ENCODE data around the gene C19orf73.

C19orf73 gene

GRCh38 chr19:49136771-49137171, 17.8 kb upstream of the C19orf73 start:
- Histone ChIP-seq H3K4me1 (ENCODE audit: low read depth, poor library complexity, severe bottlenecking) (no peaks in the 10 kb centered on the region), H4K20me1 (ENCODE audit: insufficient read depth) (no peaks in the 10 kb centered on the region), H3K27ac (no peak overlapping the region), H2AFZ (ENCODE audit: low read depth) (no peak overlapping the region), H3K36me3 (ENCODE audit: insufficient read depth) (no peaks in the 10 kb centered on the region), H3K79me2 (ENCODE audit: insufficient read depth, low read depth) (no peaks in the 10 kb centered on the region), H3K4me2 (no peak overlapping the region), H3K9ac (no peak overlapping the region), H3K4me3 (IDR thresholded peaks at IDR 0.05; ENCODE audit: insufficient read depth, low read depth, low read length) (no peak overlapping the region), H3K27me3 (ENCODE audit: insufficient read depth, low read depth) (no peaks in the 10 kb centered on the region)
- no peak for TF ChIP-seq CTCF (conservative IDR thresholded peaks at IDR 0.05; ENCODE audit: low read depth, low read length)

DNA sequence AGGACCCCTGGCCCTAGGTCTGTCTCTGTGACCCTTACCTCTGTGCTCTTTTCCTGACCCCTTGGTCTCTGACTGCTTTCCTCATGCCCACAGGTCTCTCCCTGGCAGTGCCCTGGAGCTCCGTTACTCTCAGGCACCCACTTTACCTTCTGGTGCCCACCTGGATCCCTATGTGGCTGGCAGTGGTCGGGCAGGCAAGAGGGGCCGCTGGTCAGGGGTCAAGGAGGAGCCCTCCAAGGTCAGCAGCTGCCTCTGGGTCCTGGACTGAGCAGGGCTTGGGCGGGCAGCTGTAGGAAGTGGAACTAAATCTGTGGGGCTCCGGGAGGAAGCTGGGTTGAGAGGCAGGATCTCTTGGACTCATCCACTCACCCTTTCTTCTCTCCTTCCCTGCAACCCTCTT, 16.7 kb upstream of the C19orf73 start:
- no peak overlapping the region for H2AFZ ChIP-seq (ENCODE audit: low read depth)
- no peak for TF ChIP-seq CTCF (conservative IDR thresholded peaks at IDR 0.05; ENCODE audit: low read depth, low read length)
- H3K27ac ChIP-seq, result no peak overlapping the region
- H3K4me1 ChIP-seq (ENCODE audit: low read depth, poor library complexity, severe bottlenecking), result no peaks in the 10 kb centered on the region
- H3K36me3 ChIP-seq (ENCODE audit: insufficient read depth), result no peaks in the 10 kb centered on the region
- H3K9ac ChIP-seq, result no peak overlapping the region
- no peaks in the 10 kb centered on the region for H3K27me3 ChIP-seq (ENCODE audit: insufficient read depth, low read depth)
- H3K79me2 ChIP-seq (ENCODE audit: insufficient read depth, low read depth), result no peaks in the 10 kb centered on the region
- no peak overlapping the region for H3K4me2 ChIP-seq
- H3K4me3 ChIP-seq (IDR thresholded peaks at IDR 0.05; ENCODE audit: insufficient read depth, low read depth, low read length), result no peak overlapping the region
- H4K20me1 ChIP-seq (ENCODE audit: insufficient read depth), result no peaks in the 10 kb centered on the region

DNA sequence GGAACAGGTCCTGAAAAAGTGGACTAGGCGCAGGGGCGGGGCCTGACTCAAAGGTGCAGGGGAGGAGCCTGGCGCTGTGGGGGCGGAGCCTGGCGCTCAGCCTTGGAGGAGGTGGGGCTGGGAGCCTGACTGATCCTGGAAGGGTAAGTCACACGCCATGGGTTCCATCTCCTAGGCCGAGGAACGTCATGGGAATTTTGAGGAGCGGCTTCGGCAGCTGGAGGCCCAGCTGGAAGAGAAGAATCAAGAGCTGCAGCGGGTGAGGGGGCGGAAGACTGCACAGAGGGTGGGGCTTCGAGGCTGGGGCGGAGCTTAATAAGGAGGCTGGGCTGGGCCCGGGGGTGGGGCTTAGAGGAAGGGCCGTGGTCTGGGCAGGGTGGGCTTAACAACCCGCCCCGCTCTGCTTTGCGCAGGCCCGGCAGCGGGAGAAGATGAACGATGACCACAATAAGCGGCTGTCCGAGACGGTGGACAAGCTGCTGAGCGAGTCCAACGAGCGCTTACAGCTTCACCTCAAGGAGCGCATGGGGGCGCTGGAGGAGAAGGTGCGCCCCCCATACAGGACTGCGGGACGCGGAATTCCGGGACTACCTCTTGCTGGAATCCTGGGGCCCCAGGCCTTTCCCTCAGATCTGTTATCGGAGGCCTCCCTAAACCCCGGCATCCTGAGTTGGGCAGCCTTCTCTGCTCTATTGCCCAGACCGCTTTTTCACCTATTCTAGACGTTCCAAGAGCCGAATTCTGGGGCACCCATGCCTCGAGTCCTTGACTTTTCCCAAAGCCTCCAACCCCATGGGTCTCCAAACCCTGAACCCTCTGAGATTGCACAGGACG, 14.9 kb upstream of the C19orf73 start:
- H3K4me2 ChIP-seq, result no peak overlapping the region
- H3K4me1 ChIP-seq (ENCODE audit: low read depth, poor library complexity, severe bottlenecking), result peaks cover 8% of the 10 kb centered on the region
- TF ChIP-seq CTCF (conservative IDR thresholded peaks at IDR 0.05; ENCODE audit: low read depth, low read length), result no peak
- H3K36me3 ChIP-seq (ENCODE audit: insufficient read depth), result no peaks in the 10 kb centered on the region
- no peaks in the 10 kb centered on the region; the same call in 1 of the 2 replicates for H3K79me2 ChIP-seq (ENCODE audit: insufficient read depth, low read depth)
- H3K27me3 ChIP-seq (ENCODE audit: insufficient read depth, low read depth), result no peaks in the 10 kb centered on the region
- no peak overlapping the region for H3K27ac ChIP-seq
- H2AFZ ChIP-seq (ENCODE audit: low read depth), result no peak overlapping the region
- H4K20me1 ChIP-seq (ENCODE audit: insufficient read depth), result no peaks in the 10 kb centered on the region
- H3K9ac ChIP-seq, result no peak overlapping the region
- no peak overlapping the region for H3K4me3 ChIP-seq (IDR thresholded peaks at IDR 0.05; ENCODE audit: insufficient read depth, low read depth, low read length)

DNA sequence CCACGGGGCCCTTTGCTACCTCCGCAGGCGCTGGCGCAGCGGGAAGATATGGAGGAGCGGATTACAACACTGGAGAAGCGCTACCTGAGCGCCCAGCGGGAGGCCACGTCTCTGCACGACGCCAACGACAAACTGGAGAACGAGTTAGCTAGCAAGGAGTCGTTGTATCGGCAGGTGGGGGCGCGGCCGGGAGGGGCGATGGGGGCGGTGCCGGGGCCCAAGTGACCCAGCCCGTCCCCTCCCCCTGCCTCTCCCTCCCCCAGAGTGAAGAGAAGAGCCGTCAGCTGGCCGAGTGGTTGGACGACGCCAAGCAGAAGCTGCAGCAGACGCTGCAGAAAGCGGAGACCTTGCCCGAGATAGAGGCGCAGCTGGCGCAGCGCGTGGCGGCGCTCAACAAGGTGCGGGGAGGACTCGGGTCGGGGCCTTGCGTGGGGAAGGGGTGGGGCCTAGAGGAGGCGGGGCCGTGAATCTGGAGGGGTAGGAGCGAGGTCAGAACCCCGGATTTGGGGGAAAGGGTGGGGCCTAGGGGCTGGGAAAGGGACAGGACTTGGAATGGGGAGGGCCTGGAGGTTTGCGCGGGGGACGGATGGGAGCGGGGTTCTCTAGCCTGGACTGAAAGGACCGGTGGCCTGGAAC, 14.1 kb upstream of the C19orf73 start:
- no peaks in the 10 kb centered on the region for H3K36me3 ChIP-seq (ENCODE audit: insufficient read depth)
- no peaks in the 10 kb centered on the region; the same call in 1 of the 2 replicates for H3K79me2 ChIP-seq (ENCODE audit: insufficient read depth, low read depth)
- H3K4me2 ChIP-seq, result no peak overlapping the region
- no peaks in the 10 kb centered on the region for H4K20me1 ChIP-seq (ENCODE audit: insufficient read depth)
- TF ChIP-seq CTCF (conservative IDR thresholded peaks at IDR 0.05; ENCODE audit: low read depth, low read length), result no peak
- no peak overlapping the region for H3K9ac ChIP-seq
- no peak overlapping the region for H3K4me3 ChIP-seq (IDR thresholded peaks at IDR 0.05; ENCODE audit: insufficient read depth, low read depth, low read length)
- no peaks in the 10 kb centered on the region for H3K27me3 ChIP-seq (ENCODE audit: insufficient read depth, low read depth)
- no peak overlapping the region for H3K27ac ChIP-seq
- H3K4me1 ChIP-seq (ENCODE audit: low read depth, poor library complexity, severe bottlenecking), result peaks cover 10% of the 10 kb centered on the region
- no peak overlapping the region for H2AFZ ChIP-seq (ENCODE audit: low read depth)
